SU-DHL-6 (cell line): ENCODE measurements around the gene SENP6.

Experiments
- CTCF ChIP-seq: fragments of 200-600 bp; sonication (generic); IDR thresholded peaks from one replicate; pipeline ENCODE4 v1.5.1; 2017; ENCODE audit warnings: antibody characterized with exemption, mild to moderate bottlenecking, low read length, moderate library complexity; ENCODE audit not compliant: insufficient read depth, poor library complexity, severe bottlenecking
- EZH2phosphoT487 ChIP-seq: fragments of 200-600 bp; sonication (generic), shearing (Covaris generic); conservative IDR thresholded peaks from 2 replicates; pipeline ENCODE4 v1.6.1; 2018; ENCODE audit warnings: mild to moderate bottlenecking, antibody characterized with exemption, low read length, moderate library complexity, mixed read lengths

GRCh38 chr6:75590370-75590769 is 11.3 kb upstream of the SENP6 start:
- TF ChIP-seq CTCF, result no peak
- TF ChIP-seq EZH2phosphoT487, result no peak
